ENCODE results near the gene FAM171A2.
"Not testable (repeated sequence)": the region's sequence is repeated elsewhere in the genome, so short reads cannot be mapped to it uniquely, and the experiment has no call there.

FAM171A2 gene

DNA sequence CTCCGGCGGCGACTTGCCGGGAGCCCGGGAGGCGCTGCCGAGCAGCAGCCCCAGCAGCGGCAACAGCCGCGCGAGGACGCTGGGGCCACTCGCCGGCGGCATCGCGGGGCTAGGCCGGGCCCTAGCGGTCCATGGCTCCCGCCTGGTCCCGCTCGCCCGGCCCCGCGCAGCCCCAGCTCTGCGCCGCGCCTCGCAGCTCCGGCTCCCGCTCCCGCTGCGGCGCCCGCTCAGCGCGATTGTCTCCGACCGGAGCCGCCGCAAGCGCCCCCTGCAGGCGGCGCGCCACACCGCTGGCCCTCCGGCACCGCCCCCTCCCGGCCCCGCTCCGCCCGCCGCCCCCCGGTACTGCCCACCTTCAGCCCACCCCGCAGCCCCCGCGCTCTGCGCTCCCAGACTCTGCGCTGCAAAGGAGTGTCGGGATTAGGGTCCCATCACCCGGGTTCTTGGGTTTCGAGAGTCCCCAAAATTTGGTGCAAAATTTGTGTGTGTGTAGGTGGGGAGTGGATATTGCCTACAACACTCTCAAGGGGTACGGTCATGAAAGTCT lies at the start of gene FAM171A2:
Gene FAM171A2, minus strand, starts transcription at position 241 of the 547 bp plus-strand sequence. Its CDS starts 139 bp downstream, at position 102.
- DNase-seq (ENCODE audit: low read depth in 2 of 2) = peak in 1 of 2 donors; percentile 58

DNA sequence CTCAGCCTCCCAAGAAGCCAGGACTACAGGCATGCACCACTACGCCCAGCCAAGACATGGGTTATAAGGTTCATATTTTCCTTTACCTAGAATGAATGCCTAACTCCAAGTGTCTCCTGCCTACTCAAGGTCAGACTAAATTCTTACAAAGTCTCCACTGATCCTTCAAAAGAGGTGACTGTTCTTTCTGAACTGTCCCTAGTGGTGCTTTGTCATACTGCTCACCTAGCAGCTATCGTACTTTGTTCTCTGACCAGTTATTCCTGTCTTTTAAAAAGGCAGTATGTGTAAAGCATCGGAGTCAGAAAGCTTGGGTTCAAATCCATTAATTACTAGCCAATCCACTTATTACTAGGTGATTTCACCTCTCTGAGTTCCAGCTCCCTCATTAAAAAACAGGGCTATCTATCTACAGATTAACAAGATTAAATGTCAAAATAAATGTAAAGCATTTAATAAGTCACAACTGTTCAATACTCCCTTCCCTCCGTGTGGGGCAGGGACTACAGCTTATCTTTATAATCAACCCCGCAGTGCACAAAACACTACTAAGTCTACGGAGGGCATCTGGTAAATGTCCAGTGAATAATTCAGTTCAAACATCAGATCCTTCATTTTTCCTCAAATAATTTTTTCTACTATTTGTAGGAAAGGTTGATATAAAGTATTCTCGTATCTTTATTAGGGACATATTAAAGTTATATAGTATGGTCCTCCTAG lies 45.8 kb upstream of the FAM171A2 start:
- no peak for DNase-seq (ENCODE audit: low read depth in 2 of 2)

DNA sequence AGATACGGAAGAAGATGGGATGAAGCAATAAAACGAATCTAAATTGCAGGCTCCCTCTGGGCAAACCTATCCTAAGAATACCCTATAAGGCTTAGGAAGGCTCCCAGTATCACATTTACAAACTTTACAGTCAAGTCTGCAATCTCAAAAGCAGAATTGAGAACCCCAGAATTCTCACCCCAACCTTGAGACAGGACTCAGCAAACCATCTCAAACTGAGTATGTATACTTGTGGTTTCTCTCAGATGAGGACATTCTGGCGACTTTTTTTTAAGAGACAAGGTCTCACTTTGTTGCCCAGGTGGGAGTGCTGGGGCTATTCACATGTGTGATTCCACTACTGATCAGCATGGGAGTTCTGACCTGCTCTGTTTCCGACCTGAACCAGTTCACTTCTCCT lies 45.1 kb upstream of the FAM171A2 start:
- no peak for DNase-seq (ENCODE audit: low read depth in 2 of 2)

DNA sequence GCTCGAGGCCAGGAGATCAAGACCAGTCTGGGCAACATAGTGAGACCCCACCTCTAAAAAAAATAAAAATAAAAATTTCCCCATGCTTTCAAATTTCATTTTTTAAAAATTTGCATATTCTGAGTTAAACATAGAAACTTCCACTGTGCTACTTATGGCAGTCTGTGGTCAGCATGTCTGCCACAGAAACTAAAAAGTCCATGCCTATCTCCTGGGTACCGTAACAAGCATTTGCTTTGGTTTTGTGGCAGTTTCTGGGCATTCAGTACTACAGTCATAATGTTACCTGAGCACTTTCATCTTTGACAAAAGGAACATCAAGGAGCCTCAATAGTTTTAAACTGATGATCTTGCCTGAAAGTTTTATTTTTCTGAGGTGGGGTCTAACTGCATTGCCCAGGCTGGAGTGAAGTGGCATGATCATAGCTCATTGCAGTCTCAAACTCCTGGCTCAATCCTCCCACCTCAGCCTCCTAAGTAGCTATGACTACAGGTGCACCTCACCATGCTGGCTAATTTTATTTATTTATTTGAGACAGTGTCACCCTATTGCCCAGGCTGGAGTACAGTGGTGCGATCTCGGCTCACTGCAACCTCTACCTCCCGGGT lies 39.0 kb upstream of the FAM171A2 start:
- DNase-seq (ENCODE audit: low read depth in 2 of 2) = no peak

DNA sequence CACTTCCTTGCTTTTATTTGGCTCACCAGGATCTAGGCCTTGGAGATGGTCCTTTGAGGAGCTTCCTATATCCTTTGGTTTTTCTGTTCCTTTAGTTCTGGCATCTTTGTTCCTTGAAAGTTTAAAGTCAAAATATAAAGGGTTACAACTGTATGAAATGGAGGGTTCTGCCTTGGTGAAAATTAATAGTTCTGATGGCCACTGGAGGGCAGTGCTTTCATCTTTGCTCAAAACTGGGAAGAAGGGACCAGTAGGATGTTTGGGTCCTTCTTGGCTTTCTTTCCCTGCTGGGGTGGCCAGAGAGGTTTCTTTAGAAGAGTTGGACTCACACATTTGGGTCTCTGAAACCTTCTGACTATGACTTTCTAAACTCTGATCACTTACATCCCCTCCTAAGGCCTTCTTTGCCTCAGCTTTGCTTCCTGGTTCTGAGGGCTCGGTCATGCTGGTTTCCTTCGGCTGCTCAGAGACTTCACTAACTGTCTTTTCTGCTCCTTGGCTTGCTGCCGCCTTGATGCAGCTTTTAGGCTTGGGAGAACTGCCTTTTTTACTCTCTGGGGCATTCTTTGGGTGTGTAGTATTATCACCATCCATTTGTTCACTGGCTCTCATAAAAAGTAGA lies 36.7 kb upstream of the FAM171A2 start:
- no peak for DNase-seq (ENCODE audit: low read depth in 2 of 2)

DNA sequence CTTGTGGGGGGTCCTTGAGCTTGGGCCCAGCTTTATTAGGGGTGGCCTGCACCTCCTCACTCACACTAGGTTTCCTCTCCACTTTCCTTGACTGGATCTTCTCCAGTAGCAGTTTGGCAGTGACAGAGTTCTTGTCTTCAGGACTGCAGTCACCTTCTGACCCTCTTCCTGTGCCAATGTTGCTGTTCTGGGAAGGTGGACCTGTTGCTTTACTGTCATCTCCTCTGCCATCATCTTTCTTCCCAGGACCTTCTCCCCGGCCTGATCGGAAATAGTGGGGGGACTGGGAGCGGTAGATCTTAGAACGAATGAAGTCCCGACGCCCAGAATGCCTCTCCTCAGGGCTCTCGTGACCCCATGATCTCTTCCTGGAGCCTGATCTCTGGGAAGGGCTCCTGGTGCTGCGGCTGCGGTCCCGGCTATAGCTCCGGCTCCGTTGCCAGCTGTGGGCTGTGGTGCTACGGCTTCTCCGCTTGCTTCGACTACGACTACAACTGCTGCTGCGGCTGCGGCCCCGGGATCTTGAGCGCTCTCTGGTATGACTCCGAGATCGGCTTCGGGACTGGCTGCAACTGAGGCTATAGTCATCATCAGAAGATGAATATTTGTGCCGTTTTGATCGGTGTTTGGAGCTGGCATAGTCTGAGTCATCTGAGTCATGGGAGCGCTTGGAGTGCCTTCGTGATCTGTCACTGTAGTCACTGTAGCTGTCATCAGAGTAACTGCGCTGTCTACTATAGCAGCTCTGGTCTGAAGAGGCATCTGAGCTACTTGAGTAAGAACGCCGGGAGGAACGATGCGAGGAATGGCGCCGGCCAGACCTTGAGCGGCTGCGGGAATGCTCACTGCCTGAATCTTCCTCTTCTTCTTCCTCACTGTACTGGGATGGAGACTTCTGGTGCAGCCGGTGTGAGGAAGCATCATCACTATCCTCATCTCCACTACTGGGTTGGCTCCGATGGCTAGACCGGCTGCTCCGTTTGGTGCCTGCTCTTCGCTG lies 35.3 kb upstream of the FAM171A2 start:
- no peak for DNase-seq (ENCODE audit: low read depth in 2 of 2)

DNA sequence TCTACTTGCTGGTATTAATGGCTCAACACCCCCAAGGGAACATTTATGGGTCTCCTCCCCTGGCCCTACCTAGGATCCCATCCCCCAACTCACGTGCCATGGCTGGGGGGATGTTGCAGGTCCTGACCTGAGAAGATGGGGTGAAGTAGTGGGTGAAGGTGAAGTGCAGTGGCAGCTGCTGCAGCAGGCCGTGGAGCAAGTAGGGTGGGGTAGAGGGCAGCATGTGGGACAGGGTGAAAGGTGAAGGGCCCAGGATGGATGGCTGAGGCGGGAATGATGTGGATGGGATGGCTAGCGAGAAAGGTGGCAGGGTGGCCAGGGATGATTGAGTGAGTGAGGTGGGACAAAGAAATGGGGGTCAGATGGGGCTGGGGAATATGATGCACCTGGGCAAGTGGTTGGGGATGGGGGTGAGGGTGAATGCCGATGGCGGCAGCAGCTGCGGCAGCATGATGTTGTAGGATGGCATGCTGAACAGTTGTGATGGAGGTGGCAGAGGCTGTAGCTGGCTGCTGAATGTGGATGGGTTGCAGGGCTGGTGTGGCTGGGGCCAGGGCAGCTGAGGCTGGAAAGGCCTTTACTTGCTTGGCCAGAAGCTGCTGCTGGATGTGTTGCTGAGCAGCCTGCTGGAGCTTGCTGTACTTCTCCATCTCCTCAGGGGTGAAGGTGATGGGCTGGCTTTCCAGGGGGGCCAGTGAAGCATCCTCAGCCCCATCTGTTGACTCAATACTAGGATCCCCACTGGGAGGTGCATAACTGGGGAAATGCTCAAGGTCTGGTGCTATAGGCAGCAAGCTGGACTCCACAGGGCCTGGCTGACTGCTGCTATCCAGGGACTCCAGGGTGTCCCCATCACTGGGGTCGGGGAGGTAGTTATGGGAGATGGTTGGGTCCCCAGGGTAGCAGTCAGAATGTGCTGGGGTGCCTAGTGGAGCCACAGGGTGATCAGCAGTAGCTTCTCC lies 34.1 kb upstream of the FAM171A2 start:
- DNase-seq (ENCODE audit: low read depth in 2 of 2) = no peak

DNA sequence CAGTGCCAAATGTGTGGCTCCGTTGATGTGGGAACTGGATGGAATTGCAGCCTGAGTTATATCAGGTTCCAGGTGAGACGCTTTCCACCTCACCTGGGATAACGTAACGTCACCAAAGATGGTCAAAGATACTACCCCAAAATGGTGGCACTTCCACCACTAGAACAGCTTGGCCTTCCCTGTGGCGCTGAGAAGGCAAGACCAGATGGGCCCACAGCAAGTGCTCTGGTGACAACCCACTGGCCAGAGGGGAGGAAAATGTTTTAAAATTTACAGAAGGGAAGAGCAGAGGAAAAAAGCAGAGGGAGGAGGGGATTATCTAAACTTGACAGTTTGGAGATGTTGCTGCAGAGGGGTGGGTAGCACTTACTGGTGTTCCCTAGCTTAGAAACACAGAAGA lies 33.3 kb upstream of the FAM171A2 start:
- DNase-seq (ENCODE audit: low read depth in 2 of 2) = no peak

DNA sequence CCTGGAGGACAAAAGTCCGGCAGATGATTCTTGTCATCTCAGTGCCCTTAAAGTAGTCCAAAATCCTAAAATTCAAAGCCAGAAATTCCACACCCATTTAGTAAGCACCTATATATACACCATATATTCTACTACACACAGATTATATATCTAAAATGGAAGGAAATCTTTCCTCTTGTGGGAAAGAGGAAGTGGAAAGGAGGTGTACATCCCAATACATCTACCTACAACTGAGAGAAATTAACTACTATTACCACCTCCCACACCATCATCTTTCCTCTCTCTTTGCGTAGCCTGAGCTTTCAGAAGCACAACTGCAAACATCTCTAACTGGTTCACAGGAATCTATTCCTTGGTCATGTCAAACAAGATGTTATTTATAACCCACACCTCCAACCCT lies 31.2 kb upstream of the FAM171A2 start:
- no peak for DNase-seq (ENCODE audit: low read depth in 2 of 2)

DNA sequence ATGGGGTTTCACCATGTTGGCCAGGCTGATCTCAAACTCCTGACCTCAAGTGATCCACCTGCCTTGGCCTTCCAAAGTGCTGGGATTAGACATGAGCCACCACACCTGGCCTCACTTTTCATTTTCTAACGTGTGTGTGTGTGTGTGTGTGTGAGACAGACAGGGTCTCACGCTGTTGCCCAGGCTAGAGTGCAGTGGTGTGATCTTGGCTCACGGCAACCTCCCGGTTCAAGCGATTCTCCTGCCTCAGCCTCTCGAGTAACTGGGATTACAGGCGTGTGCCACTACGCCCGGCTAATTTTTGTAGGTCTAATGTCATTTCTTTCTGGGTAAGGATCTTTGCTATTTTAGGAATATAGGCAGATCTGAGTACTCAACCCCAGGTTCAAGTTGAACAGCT lies 30.5 kb upstream of the FAM171A2 start:
- not testable (repeated sequence) for DNase-seq (ENCODE audit: low read depth in 2 of 2)

DNA sequence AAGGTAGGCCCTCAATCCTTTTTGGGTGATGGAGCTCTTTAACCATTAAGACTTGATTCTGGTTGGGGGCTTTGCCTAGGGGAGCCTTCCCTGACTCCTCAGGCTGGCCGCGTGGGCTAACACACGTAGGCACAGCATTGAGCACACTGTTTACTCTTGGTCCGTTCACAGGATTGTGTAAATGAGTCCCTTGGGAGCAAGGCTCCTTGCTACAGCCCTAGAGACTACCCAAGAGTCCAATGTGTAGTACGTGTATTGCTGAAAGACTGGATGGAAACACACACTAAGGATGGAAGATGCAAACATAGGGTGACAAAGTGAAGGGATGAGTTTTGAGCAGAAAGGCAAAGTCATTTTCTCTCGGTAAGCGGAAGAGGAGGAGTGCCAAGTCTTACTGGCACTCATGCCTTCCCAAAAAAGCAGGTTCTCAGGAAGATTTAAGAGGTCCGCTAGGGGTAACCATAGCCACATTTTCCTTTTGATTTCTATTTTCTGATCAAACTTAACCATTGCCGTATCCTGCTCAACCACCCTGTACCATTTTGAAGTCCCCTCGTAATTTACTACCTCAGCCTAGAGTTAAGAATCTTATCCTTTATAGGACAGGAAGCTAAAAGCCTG lies 26.7 kb upstream of the FAM171A2 start:
- no peak for DNase-seq (ENCODE audit: low read depth in 2 of 2)

DNA sequence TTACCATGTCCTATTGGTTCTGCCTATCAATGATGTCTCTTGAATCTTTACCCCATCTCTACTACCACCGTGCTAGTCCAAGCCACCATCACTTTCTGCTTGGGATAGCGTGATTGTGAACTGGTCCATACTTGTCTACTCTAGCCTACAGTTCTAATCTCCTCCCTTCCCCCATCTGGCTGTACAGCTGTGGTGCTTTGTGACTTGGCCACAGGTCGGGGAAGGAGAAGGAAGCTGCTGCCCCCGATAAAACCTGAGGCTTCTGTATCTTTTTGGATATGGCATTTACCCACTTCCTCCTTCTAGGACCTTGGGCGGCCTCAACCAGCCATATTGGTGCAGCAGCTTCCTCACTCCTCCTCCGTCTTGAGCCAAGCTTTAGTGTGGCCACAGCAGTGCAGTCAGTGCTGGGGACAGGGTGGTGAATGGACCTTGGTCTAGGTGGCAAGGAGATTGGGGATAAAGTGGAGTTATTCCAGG lies 26.1 kb upstream of the FAM171A2 start:
- no peak for DNase-seq (ENCODE audit: low read depth in 2 of 2)

DNA sequence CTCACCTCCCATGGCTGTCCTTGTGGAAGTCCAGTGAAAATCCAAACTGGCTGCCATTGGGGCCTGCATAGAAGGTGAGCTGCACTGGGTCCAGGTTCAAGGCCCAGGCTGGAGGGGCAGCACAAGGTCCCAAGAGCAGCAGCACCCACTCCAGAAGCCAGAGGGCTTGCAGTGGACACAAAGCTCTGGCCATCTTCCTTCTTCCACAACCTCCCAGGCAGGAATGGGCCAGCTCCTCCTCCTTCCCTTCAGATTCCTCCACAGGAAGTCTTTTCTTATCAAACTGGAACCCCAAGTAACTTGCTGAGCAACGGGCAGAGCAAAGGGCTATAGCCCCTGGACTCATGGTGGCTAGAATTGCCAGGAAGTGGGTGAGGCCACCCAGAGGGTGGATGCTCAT lies 25.6 kb upstream of the FAM171A2 start, which contains the start of gene ITGA2B:
Gene ITGA2B, minus strand, starts transcription at position 369 of the 400 bp plus-strand sequence. Its CDS starts 176 bp downstream, at position 193.
- no peak for DNase-seq (ENCODE audit: low read depth in 2 of 2)

DNA sequence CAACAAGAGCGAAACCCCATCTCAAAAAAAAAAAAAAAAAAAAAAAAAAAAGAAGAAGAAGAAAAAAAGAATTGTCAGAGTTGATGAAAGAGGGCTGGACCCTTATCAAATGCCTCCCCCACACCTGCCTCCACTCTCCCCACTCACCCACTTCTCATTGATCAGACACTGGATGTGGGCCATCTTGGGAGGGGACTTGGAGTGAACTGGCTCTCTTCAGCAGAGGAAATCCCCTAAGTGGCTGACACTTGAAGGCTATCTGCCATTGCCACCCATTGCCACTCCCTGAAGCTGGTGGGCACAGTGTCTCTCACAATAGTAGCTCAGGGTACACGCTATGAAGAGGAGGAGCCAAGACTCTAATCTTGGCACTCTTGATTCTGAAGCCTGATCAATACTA lies 24.2 kb upstream of the FAM171A2 start:
- no peak for DNase-seq (ENCODE audit: low read depth in 2 of 2)

DNA sequence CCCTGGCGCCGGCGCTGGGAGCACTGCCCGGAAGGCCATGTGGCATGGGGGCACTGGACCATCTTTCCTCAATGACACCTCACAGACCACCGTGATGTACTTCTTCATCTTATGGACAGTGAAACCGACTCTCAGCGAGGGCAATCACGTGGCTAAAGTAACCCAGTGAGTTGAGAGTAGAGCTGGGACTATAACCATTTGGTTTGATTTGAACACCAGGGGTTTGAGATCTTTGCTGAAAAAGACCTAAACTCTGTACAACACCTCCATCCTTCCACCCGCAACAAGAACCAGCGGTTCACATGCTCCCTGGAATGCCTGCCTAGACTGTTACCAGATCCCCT lies 22.5 kb upstream of the FAM171A2 start:
- no peak for DNase-seq (ENCODE audit: low read depth in 2 of 2)

DNA sequence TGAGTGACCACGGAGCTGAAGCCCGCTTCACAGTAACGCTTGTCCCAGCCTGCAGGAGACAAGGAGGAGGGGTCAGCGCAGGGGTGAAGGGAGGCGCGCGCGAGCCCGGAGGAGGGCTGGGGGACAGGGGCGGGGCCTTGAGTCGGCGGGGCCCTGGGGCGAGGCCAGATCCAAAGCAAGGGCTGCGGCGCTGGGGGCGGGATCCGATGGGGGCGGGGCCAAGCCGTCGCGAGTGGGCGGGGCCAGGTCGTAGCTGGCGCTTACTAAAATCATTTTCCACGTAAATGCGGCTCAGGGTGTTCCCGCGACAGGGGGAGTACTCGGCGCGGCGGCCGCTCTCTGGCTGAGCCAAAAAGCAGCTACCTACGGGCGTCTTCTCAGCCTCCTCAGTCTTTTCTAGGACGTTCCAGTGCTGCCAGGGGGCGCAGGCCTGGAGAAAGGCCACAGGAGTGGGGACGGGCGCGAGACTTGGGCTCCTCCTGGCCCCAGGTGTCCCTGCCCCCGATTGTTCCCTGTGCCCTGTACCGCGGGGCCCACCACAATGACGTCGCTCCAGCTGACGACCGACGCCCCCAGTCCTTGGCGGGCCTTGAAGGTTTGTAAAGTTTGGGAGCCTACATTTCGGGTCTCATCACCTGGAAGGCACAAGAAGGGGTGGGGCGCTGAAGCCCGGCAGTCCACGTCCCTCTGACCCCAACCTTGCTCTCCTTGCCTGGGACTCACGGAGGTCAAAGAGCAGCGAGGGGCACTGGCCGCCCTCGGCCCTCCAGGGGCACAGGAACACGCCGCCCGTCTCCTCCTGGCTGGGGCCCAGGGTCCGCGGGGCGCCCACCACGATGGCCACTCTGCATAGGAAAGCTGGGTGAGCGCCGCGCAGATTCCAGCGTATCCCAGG lies 21.9 kb upstream of the FAM171A2 start:
- peak; percentile 75 to 76 for DNase-seq (ENCODE audit: low read depth in 2 of 2)

DNA sequence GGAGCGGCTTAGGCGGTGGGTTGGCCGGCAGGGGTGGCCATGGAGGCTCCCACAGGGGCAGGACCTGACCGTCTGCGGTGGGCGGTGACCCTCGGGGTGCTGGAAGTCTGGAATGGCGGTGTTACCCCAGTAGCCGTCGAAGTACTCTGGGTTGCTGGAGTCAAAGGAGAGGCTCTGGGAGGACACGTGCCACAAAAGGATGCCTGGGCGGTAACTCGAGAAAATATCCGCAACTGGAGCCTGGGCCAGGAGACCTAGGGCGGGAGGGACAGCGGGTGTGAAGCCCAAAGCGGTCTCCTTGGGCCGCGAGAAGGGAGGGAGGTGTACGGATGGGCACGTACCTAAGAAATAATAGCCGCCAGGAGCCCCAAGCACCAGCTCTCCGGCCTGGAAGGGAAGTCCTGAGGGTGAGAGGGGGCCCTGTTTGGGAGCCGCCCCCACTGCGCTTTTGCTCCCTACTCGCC lies 21.2 kb upstream of the FAM171A2 start:
- DNase-seq (ENCODE audit: low read depth in 2 of 2) = no peak

DNA sequence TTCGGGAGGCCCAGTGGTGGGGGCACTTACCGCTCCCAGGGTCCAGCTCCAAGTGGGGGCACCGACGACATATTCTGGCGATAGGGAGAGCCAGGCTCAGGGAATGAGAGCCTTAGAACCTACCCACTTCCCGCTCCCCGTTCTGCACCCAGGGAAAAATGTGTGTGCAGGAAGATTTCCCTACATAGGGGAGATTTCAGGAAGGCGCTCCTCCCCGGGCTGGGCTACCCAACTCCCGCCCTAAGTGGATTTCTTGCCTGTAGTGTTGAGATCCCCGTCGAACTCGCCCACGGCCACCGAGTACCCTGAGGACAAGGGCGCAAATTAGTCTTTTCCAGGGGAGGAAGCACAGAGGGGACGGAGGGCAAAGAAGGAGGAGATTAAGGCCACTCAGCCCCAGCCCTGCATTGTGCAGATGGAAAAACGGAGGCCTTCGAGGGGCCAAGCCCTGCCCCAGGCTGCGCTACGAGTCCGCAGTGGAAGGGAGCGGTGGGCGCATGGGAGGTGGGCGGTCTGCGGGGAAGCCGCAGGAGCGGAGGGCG lies 20.7 kb upstream of the FAM171A2 start:
- DNase-seq (ENCODE audit: low read depth in 2 of 2) = no peak
